ENCODE measurements around the gene GPR119.
A peak's percentile ranks its signal among the peaks of the same experiment; 100 is the strongest.
"Not testable (repeated sequence)": the region's sequence is repeated elsewhere in the genome, so short reads cannot be mapped to it uniquely, and the experiment has no call there.

The GPR119 gene

GRCh38 chrX:130339408-130340222 lies 45.9 kb downstream of the GPR119 start, which contains the start of gene SLC25A14:
Gene SLC25A14, plus strand, starts transcription at chrX:130339919. Its CDS starts 360 bp downstream, at chrX:130340279.
- DNase-seq (ENCODE audit: low read depth): peak; percentile 58

- DNase-seq (ENCODE audit: low read depth): not testable (repeated sequence)
Observed at GRCh38 chrX:130338869-130339268, 46.6 kb downstream of the GPR119 start.

GRCh38 chrX:130336531-130336930 lies 48.9 kb downstream of the GPR119 start:
- no peak for DNase-seq (ENCODE audit: low read depth)

Measured in T follicular helper cell (primary cell).